DMS53 treated with DMSO at 0.1 percent for 48 hours (cell line): ENCODE measurements around the gene DOCK2.

ENCODE experiments used
- DNase-seq: peaks from one replicate; lab custom pipeline; 2025; ENCODE audit not compliant: unreplicated experiment; lab: John Stamatoyannopoulos, UW

Gene DOCK2

GRCh38 chr5:169889572-169889971, 252.5 kb downstream of the DOCK2 start:
- DNase-seq, result no peak

- no peak for DNase-seq
Observed at GRCh38 chr5:169893010-169893409, 255.9 kb downstream of the DOCK2 start.

- no peak for DNase-seq
Observed at GRCh38 chr5:169893571-169893970, 256.5 kb downstream of the DOCK2 start.

- DNase-seq, result no peak
Observed at GRCh38 chr5:169895926-169896325, 258.9 kb downstream of the DOCK2 start.

- no peak for DNase-seq
Observed at GRCh38 chr5:169897481-169897880, 260.4 kb downstream of the DOCK2 start.

- DNase-seq, result no peak
Observed at GRCh38 chr5:169901896-169902295, 264.8 kb downstream of the DOCK2 start.

GRCh38 chr5:169904059-169904458, 267.0 kb downstream of the DOCK2 start:
- DNase-seq, result no peak

- DNase-seq, result no peak
Observed at GRCh38 chr5:169904508-169904907, 267.4 kb downstream of the DOCK2 start.

- no peak for DNase-seq
Observed at GRCh38 chr5:169905017-169905416, 267.9 kb downstream of the DOCK2 start.

GRCh38 chr5:169906745-169907649, 269.9 kb downstream of the DOCK2 start:
- DNase-seq, result no peak

GRCh38 chr5:169908864-169909263, 271.8 kb downstream of the DOCK2 start:
- no peak for DNase-seq

- no peak for DNase-seq
Observed at GRCh38 chr5:169909945-169910344, 272.9 kb downstream of the DOCK2 start.

GRCh38 chr5:169910393-169910792, 273.3 kb downstream of the DOCK2 start:
- no peak for DNase-seq

- no peak for DNase-seq
Observed at GRCh38 chr5:169911448-169912212, 274.6 kb downstream of the DOCK2 start.

GRCh38 chr5:169913479-169913878, 276.4 kb downstream of the DOCK2 start:
- DNase-seq, result no peak

- DNase-seq, result no peak
Observed at GRCh38 chr5:169914766-169915165, 277.7 kb downstream of the DOCK2 start.

GRCh38 chr5:169917500-169917899, 280.4 kb downstream of the DOCK2 start:
- no peak for DNase-seq

GRCh38 chr5:169918228-169918627, 281.2 kb downstream of the DOCK2 start:
- DNase-seq, result no peak

- no peak for DNase-seq
Observed at GRCh38 chr5:169920474-169920873, 283.4 kb downstream of the DOCK2 start.

- no peak for DNase-seq
Observed at GRCh38 chr5:169921384-169921783, 284.3 kb downstream of the DOCK2 start.

- DNase-seq, result no peak
Observed at GRCh38 chr5:169921949-169922348, 284.9 kb downstream of the DOCK2 start.

GRCh38 chr5:169922474-169922873, 285.4 kb downstream of the DOCK2 start:
- no peak for DNase-seq
